A549 (cell line): ENCODE results near the gene LYRM7. TPM values are rescaled to one million over a fixed set of nuclear protein-coding genes. Genes with fewer than 3 reads are reported as not detected.

Experiments used
- ATAC-seq, 2 experiments: fragments of 200-7000 bp in 1 of 2; fragments of >200 bp in 1 of 2; cut with Nextera tagmentation in 1 of 2; cut with Tn5 transposase in 1 of 2; 3 replicates each; pipeline versions ENCODE4 v1.8.0 to v1.9.1; 2018 to 2020; ENCODE audit warnings: mild to moderate bottlenecking in 1 of 2, moderate library complexity in 1 of 2
- CTCF ChIA-PET: fragments of 300-600 bp; sonication (Branson Sonifier 250); formaldehyde crosslinking; extraction: SDS; loops from one replicate; lab custom pipeline; 2021; ENCODE audit warnings: antibody characterized with exemption, inconsistent platforms; lab: Yijun Ruan, JAX
- POLR2A ChIA-PET: fragments of 350-600 bp; formaldehyde crosslinking; extraction: SDS; loops from one replicate; lab custom pipeline; 2021; ENCODE audit warnings: antibody characterized with exemption, inconsistent platforms; lab: Yijun Ruan, JAX
- DNase-seq, 2 experiments: peaks; one replicate each; pipeline versions ENCODE4 v3.0.0 to v3.0.0-alpha.2; 2011 to 2016; ENCODE audit warnings: low read depth in 1 of 2, low spot score in 1 of 2
- FAIRE-seq: peaks from 2 replicates; lab custom pipeline; 2011; peaks lifted over from hg19 to GRCh38; lab: Jason Lieb, UNC
- H3K27ac ChIP-seq, 2 experiments: fragments of >200 bp; sonication (Bioruptor Twin); formaldehyde crosslinking; 3 replicates each; pipeline ENCODE4 v1.5.1; 2016 to 2017
- H3K4me1 ChIP-seq: fragments of >200 bp; sonication (Bioruptor Twin); formaldehyde crosslinking; 3 replicates; pipeline ENCODE4 v1.6.1; 2016
- H3K4me2 ChIP-seq: fragments of >200 bp; sonication (Bioruptor Twin); formaldehyde crosslinking; 3 replicates; pipeline ENCODE4 v1.6.1; 2016
- H3K4me3 ChIP-seq: fragments of >200 bp; sonication (Bioruptor Twin); formaldehyde crosslinking; 3 replicates; pipeline ENCODE4 v1.5.1; 2016
- H3K9me3 ChIP-seq: fragments of >200 bp; sonication (Bioruptor Twin); formaldehyde crosslinking; 3 replicates; pipeline ENCODE4 v1.6.1; 2016
- ATOH8 ChIP-seq: fragments of 250-450 bp; sonication (Bioruptor Pico); IDR thresholded peaks from 2 replicates; pipeline ENCODE4 v1.5.0; 2020; ENCODE audit warnings: low read depth, mild to moderate bottlenecking, moderate library complexity
- BHLHE40 ChIP-seq: IDR thresholded peaks from 2 replicates; pipeline ENCODE4 v1.6.1; 2012; ENCODE audit warnings: low read depth, low read length, inconsistent platforms
- CBX2 ChIP-seq: fragments of 200-600 bp; sonication (generic); IDR thresholded peaks from 2 replicates; pipeline ENCODE4 v1.6.1; 2016; ENCODE audit warnings: low read depth, mild to moderate bottlenecking, borderline replicate concordance
- CBX8 ChIP-seq: fragments of 200-600 bp; sonication (generic); IDR thresholded peaks from 2 replicates; pipeline ENCODE4 v1.6.1; 2016
- CEBPB ChIP-seq, 2 experiments: fragments of >200 bp in 1 of 2; sonication (Bioruptor Twin) in 1 of 2; formaldehyde crosslinking in 1 of 2; IDR thresholded peaks; 2 replicates each; pipeline ENCODE4 v1.6.1; 2012 to 2016
- CHD2 ChIP-seq: fragments of 150-350 bp; IDR thresholded peaks from 2 replicates; pipeline ENCODE4 v1.6.1; 2014; ENCODE audit warnings: low read length; ENCODE audit not compliant: partially characterized antibody
- E2F6 ChIP-seq: IDR thresholded peaks from 2 replicates; pipeline ENCODE4 v1.6.1; 2012; ENCODE audit warnings: low read depth, borderline replicate concordance
- ELK1 ChIP-seq: fragments of 150-350 bp; IDR thresholded peaks from 2 replicates; pipeline ENCODE4 v1.6.1; 2014; ENCODE audit warnings: low read depth, mild to moderate bottlenecking, low read length
- FOXS1 ChIP-seq: fragments of 250-450 bp; sonication (Bioruptor Pico); IDR thresholded peaks from 2 replicates; pipeline ENCODE4 v1.5.0; 2020; ENCODE audit warnings: mild to moderate bottlenecking, moderate library complexity
- GATA3 ChIP-seq: IDR thresholded peaks from 2 replicates; pipeline ENCODE4 v1.6.1; 2012; ENCODE audit warnings: borderline replicate concordance
- HES2 ChIP-seq: fragments of >200 bp; sonication (Bioruptor Twin); formaldehyde crosslinking; IDR thresholded peaks from 2 replicates; pipeline ENCODE4 v1.6.1; 2016
- HOXB13 ChIP-seq: fragments of 250-450 bp; sonication (Bioruptor Pico); IDR thresholded peaks from 2 replicates; pipeline ENCODE4 v1.5.0; 2020; ENCODE audit warnings: low read depth, mild to moderate bottlenecking, moderate library complexity
- JUN ChIP-seq, 2 experiments: fragments of >200 bp; sonication (Bioruptor Twin); formaldehyde crosslinking; IDR thresholded peaks; 2 replicates in 1 of 2; 3 replicates in 1 of 2; pipeline ENCODE4 v1.6.1; 2016 to 2017
- JUNB ChIP-seq: fragments of >200 bp; sonication (Bioruptor Twin); formaldehyde crosslinking; IDR thresholded peaks from 2 replicates; pipeline ENCODE4 v1.6.1; 2016
- KDM5A ChIP-seq: fragments of 200-600 bp; sonication (generic); IDR thresholded peaks from 2 replicates; pipeline ENCODE4 v1.6.1; 2016; ENCODE audit warnings: antibody characterized with exemption, mild to moderate bottlenecking
- MAFK ChIP-seq: fragments of 450-650 bp; IDR thresholded peaks from 2 replicates; pipeline ENCODE4 v1.6.1; 2014; ENCODE audit not compliant: partially characterized antibody
- MAX ChIP-seq: IDR thresholded peaks from 2 replicates; pipeline ENCODE4 v1.6.1; 2012
- MAZ ChIP-seq: fragments of 150-350 bp; IDR thresholded peaks from 2 replicates; pipeline ENCODE4 v1.6.1; 2014; ENCODE audit warnings: antibody characterized with exemption, low read depth, low read length, borderline replicate concordance
- NPAS2 ChIP-seq: fragments of 250-450 bp; sonication (Bioruptor Pico); IDR thresholded peaks from 2 replicates; pipeline ENCODE4 v1.8.0; 2022; ENCODE audit warnings: mild to moderate bottlenecking, moderate library complexity, borderline replicate concordance
- PBX3 ChIP-seq: IDR thresholded peaks from 2 replicates; pipeline ENCODE4 v1.6.1; 2012
- PHF8 ChIP-seq: fragments of 200-600 bp; sonication (generic); IDR thresholded peaks from 2 replicates; pipeline ENCODE4 v1.6.1; 2016; ENCODE audit warnings: low read depth, mild to moderate bottlenecking, antibody characterized with exemption, moderate library complexity, borderline replicate concordance
- RAD21 ChIP-seq, 2 experiments: fragments of >200 bp in 1 of 2; sonication (Bioruptor Twin) in 1 of 2; formaldehyde crosslinking in 1 of 2; IDR thresholded peaks in 1 of 2; conservative IDR thresholded peaks in 1 of 2; 2 replicates in 1 of 2; 3 replicates in 1 of 2; pipeline ENCODE4 v1.6.1; 2012 to 2018; ENCODE audit warnings: inconsistent platforms in 1 of 2
- RCOR1 ChIP-seq: fragments of 150-350 bp; IDR thresholded peaks from 2 replicates; pipeline ENCODE4 v1.6.1; 2014; ENCODE audit warnings: antibody characterized with exemption, low read length, low read depth
- TP53 ChIP-seq: fragments of 250-450 bp; sonication (Bioruptor Pico); IDR thresholded peaks from 2 replicates; pipeline ENCODE4 v1.5.0; 2021; ENCODE audit warnings: mild to moderate bottlenecking, moderate library complexity
- USF2 ChIP-seq: fragments of 450-650 bp; IDR thresholded peaks from 2 replicates; pipeline ENCODE4 v1.6.1; 2014; ENCODE audit warnings: antibody characterized with exemption
- ZC3H11A ChIP-seq: fragments of 450-650 bp; IDR thresholded peaks from 2 replicates; pipeline ENCODE4 v1.6.1; 2014; ENCODE audit warnings: antibody characterized with exemption, mild to moderate bottlenecking
- ZFP36 ChIP-seq: fragments of 450-650 bp; IDR thresholded peaks from 2 replicates; pipeline ENCODE4 v1.6.1; 2014; ENCODE audit warnings: borderline replicate concordance; ENCODE audit not compliant: partially characterized antibody
- ZNF302 ChIP-seq: fragments of 250-450 bp; sonication (Bioruptor Pico); IDR thresholded peaks from 2 replicates; pipeline ENCODE4 v1.9.0; 2021; ENCODE audit warnings: inconsistent platforms, mild to moderate bottlenecking, moderate library complexity
- WGBS: methylation state at CpG from one replicate; pipeline ENCODE4 v1.1.6; 2017; ENCODE audit errors: missing lambda C conversion rate; 5-methylcytosine and 5-hydroxymethylcytosine counted together
- polyA plus RNA-seq, 4 experiments: library from polyadenylated mRNA; depleted of rRNA in 3 of 4; stranded (reverse); fragments of >200 nt; fragmentation: RNase III in 1 of 4; extraction: RNeasy Plus Mini Kit Qiagen cat#74134 plus additional on column Dnase treatment in 1 of 4; gene quantifications; 2 replicates in 3 of 4; 3 replicates in 1 of 4; pipeline ENCODE4 v1.2.3, GENCODE V29; 2011 to 2017

LYRM7 gene
- polyA plus RNA-seq, 2 of the 4 experiments (the other 2 are of a cell fraction), result 6.2 to 11.1 TPM

- POLR2A ChIA-PET, result no interaction called here
- CTCF ChIA-PET, result no interaction called here
- no peak for ATAC-seq
- Histone ChIP-seq H3K27ac (no peak overlapping the region), H3K4me1 (no peaks in the 10 kb centered on the region), H3K4me2 (no peak overlapping the region), H3K4me3 (no peak overlapping the region), H3K9me3 (no peaks in the 10 kb centered on the region)
- DNase-seq, result no peak
- no peak for FAIRE-seq
- TF ChIP-seq KDM5A (no peak), TP53 (CRISPR knock-in tag) (no peak), PBX3 (no peak), JUNB (no peak), CEBPB (IDR thresholded peaks at IDR 0.05) (no peak), MAZ (no peak), RAD21 (conservative IDR thresholded peaks at IDR 0.05 in 1 of 2, IDR thresholded peaks at IDR 0.05 in 1 of 2) (no peak), BHLHE40 (no peak), ATOH8 (CRISPR knock-in tag) (no peak), RCOR1 (no peak), USF2 (no peak), CBX8 (no peak), CBX2 (no peak), GATA3 (no peak), MAX (no peak), CHD2 (no peak), PHF8 (no peak), ZNF302 (CRISPR knock-in tag) (no peak)
- WGBS, result 92% methylated on average over 5 of the region's 5 CpGs
These were observed 27.9 kb downstream of the LYRM7 start for GRCh38 chr5:131198625-131199024.

- no peak overlapping the region for H3K27ac ChIP-seq
- no peaks in the 10 kb centered on the region for H3K9me3 ChIP-seq
- ChIA-PET CTCF (no interaction called here), POLR2A (no interaction called here)
- H3K4me2 ChIP-seq, result no peak overlapping the region
- ATAC-seq (no peak), DNase-seq (no peak), FAIRE-seq (no peak)
- WGBS, result 74% methylated on average over 3 of the region's 3 CpGs
- no peak overlapping the region for H3K4me3 ChIP-seq
- no peaks in the 10 kb centered on the region for H3K4me1 ChIP-seq
- TF ChIP-seq MAFK, result peak; percentile 13
- no peak for TF ChIP-seq NPAS2 (CRISPR knock-in tag)
- no peak for TF ChIP-seq ZFP36
These were observed 29.8 kb downstream of the LYRM7 start for GRCh38 chr5:131200560-131200959.

- FAIRE-seq (no peak), DNase-seq (no peak), ATAC-seq (no peak)
- Histone ChIP-seq H3K4me1 (no peaks in the 10 kb centered on the region), H3K4me2 (no peak overlapping the region), H3K4me3 (no peak overlapping the region), H3K9me3 (no peaks in the 10 kb centered on the region), H3K27ac (no peak overlapping the region)
- CTCF ChIA-PET, result interaction anchor here (1.3 kb wide), 1 partner anchor 9 kb away, joined by 3 read pairs; no protein-coding TSS in a partner anchor
- POLR2A ChIA-PET, result no interaction called here
- 76% methylated on average over 2 of the region's 2 CpGs for WGBS
- TF ChIP-seq GATA3 (no peak), ELK1 (no peak), FOXS1 (no peak), JUN (IDR thresholded peaks at IDR 0.05) (no peak), ZC3H11A (no peak), KDM5A (no peak), HOXB13 (CRISPR knock-in tag) (no peak), ATOH8 (CRISPR knock-in tag) (no peak), E2F6 (no peak), RAD21 (conservative IDR thresholded peaks at IDR 0.05 in 1 of 2, IDR thresholded peaks at IDR 0.05 in 1 of 2) (no peak), CBX2 (no peak), BHLHE40 (no peak), HES2 (no peak)
These were observed 34.2 kb downstream of the LYRM7 start for GRCh38 chr5:131204964-131205363.
